CD4-positive, alpha-beta memory T cell (primary cell): ENCODE data around the gene HES1. TPM values are rescaled to one million over a fixed set of nuclear protein-coding genes. Genes with fewer than 3 reads are reported as not detected.

ENCODE experiments used
- CTCF ChIA-PET: fragments of 350-600 bp; sonication (Branson Sonifier 250); formaldehyde crosslinking; loops from one replicate; lab custom pipeline; 2021; ENCODE audit warnings: inconsistent platforms; ENCODE audit not compliant: partially characterized antibody; lab: Charles Lee
- POLR2A ChIA-PET: fragments of 350-600 bp; sonication (Branson Sonifier 250); formaldehyde crosslinking; loops from one replicate; lab custom pipeline; 2021; ENCODE audit not compliant: partially characterized antibody; lab: Charles Lee
- DNase-seq, 5 donors: peaks; one replicate each; pipeline versions ENCODE4 v3.0.0 to v3.0.0-alpha.2; 2020 to 2022; ENCODE audit warnings: mixed read lengths in 1 of 5
- H3K27ac ChIP-seq: one replicate; pipeline ENCODE4 v1.7.0; 2013; ENCODE audit warnings: low read depth, low read length
- H3K27me3 ChIP-seq: 2 replicates; pipeline ENCODE4 v1.7.0; 2013; ENCODE audit warnings: mild to moderate bottlenecking, low read length, moderate library complexity; ENCODE audit not compliant: insufficient read depth
- H3K36me3 ChIP-seq: 2 replicates; pipeline ENCODE4 v1.7.0; 2013; ENCODE audit warnings: mild to moderate bottlenecking, low read length, moderate library complexity; ENCODE audit not compliant: insufficient read depth
- H3K4me1 ChIP-seq: 2 replicates; pipeline ENCODE4 v1.7.0; 2013; ENCODE audit warnings: mild to moderate bottlenecking, low read length, moderate library complexity; ENCODE audit not compliant: insufficient read depth
- H3K4me3 ChIP-seq, 2 donors: one replicate each; pipeline ENCODE4 v1.7.0; 2013; ENCODE audit warnings: low read length in 2 of 2, mild to moderate bottlenecking in 1 of 2
- H3K9me3 ChIP-seq, 2 donors: one replicate each; pipeline ENCODE4 v1.7.0; 2013; ENCODE audit warnings: low read length in 2 of 2, control low read depth in 1 of 2; ENCODE audit not compliant: control insufficient read depth in 1 of 2
- H3K27ac Mint-ChIP-seq, 7 donors: one replicate each; pipeline ENCODE4 v1.8.0; 2020 to 2021; ENCODE audit warnings: mixed read lengths in 7 of 7, mild to moderate bottlenecking in 6 of 7, inconsistent platforms in 3 of 7, moderate library complexity in 3 of 7
- H3K27me3 Mint-ChIP-seq, 2 donors: one replicate each; pipeline ENCODE4 v1.8.0; 2020 to 2021; ENCODE audit warnings: mixed read lengths in 2 of 2
- H3K36me3 Mint-ChIP-seq, 2 donors: one replicate each; pipeline ENCODE4 v1.8.0; 2020 to 2021; ENCODE audit warnings: mixed read lengths in 2 of 2, inconsistent platforms in 1 of 2, mild to moderate bottlenecking in 1 of 2
- H3K4me1 Mint-ChIP-seq, 4 donors: one replicate each; pipeline ENCODE4 v1.8.0; 2020 to 2021; ENCODE audit warnings: mixed read lengths in 4 of 4, mild to moderate bottlenecking in 1 of 4
- H3K4me3 Mint-ChIP-seq, 8 donors: one replicate each; pipeline ENCODE4 v1.8.0; 2020 to 2021; ENCODE audit warnings: mixed read lengths in 8 of 8, mild to moderate bottlenecking in 7 of 8, moderate library complexity in 6 of 8, inconsistent platforms in 3 of 8
- H3K9me3 Mint-ChIP-seq, 8 donors: one replicate each; pipeline ENCODE4 v1.8.0; 2020 to 2021; ENCODE audit warnings: mixed read lengths in 8 of 8, mild to moderate bottlenecking in 5 of 8, inconsistent platforms in 3 of 8, moderate library complexity in 1 of 8
- intact Hi-C: fragments of 100-400 bp; cut with micrococcal nuclease; formaldehyde crosslinking; loops from one replicate; pipeline ENCODE4 v1.15.1; 2023
- polyA plus RNA-seq, 2 donors: library from polyadenylated mRNA; unstranded; fragments of 300-500 nt; fragmentation: Illumina TruSeq; gene quantifications; one replicate each; pipeline ENCODE4 v1.2.3, GENCODE V29; 2021
- total RNA-seq, 2 experiments: library from RNA; stranded (reverse); gene quantifications; one replicate each; pipeline ENCODE4 v1.2.3, GENCODE V29; 2021

Gene HES1
- total and polyA plus RNA-seq, 4 experiments from 2014 or later, result 0.11 to 0.50 TPM; not detected in 2

GRCh38 chr3:194163697-194164096 is 27.7 kb downstream of the HES1 start:
- peaks cover 0 to 1% (median 0%) of the 10 kb centered on the region in 8 donors for H3K9me3 Mint-ChIP-seq
- no peak overlapping the region for H3K4me3 Mint-ChIP-seq
- H3K4me1 ChIP-seq, result no peaks in the 10 kb centered on the region
- DNase-seq, result no peak
- H3K27me3 Mint-ChIP-seq, result peaks cover 17 to 28% of the 10 kb centered on the region in 2 donors
- H3K27ac ChIP-seq, result no peak overlapping the region
- ChIA-PET POLR2A (no interaction called here), CTCF (no interaction called here)
- H3K27me3 ChIP-seq, result no peaks in the 10 kb centered on the region
- H3K36me3 ChIP-seq, result no peaks in the 10 kb centered on the region
- H3K9me3 ChIP-seq, result no peaks in the 10 kb centered on the region
- no peak overlapping the region for H3K4me3 ChIP-seq
- intact Hi-C loops, result no loop called here
- no peaks in the 10 kb centered on the region for H3K4me1 Mint-ChIP-seq
- H3K27ac Mint-ChIP-seq, result no peak overlapping the region
- H3K36me3 Mint-ChIP-seq, result no peaks in the 10 kb centered on the region

- H3K4me1 ChIP-seq, result no peaks in the 10 kb centered on the region
- H3K36me3 Mint-ChIP-seq, result no peaks in the 10 kb centered on the region
Observed at GRCh38 chr3:194164861-194165260, 28.9 kb downstream of the HES1 start.

GRCh38 chr3:194165271-194166018 is 29.5 kb downstream of the HES1 start:
- H3K36me3 ChIP-seq, result no peaks in the 10 kb centered on the region
- no peaks in the 10 kb centered on the region for H3K9me3 ChIP-seq
- intact Hi-C loops, result no loop called here
- Mint-ChIP-seq H3K4me3 (no peak overlapping the region), H3K4me1 (no peaks in the 10 kb centered on the region), H3K9me3 (peaks cover 0 to 1% (median 0%) of the 10 kb centered on the region in 8 donors), H3K27ac (no peak overlapping the region), H3K27me3 (peaks cover 26 to 35% of the 10 kb centered on the region in 2 donors), H3K36me3 (no peaks in the 10 kb centered on the region)
- H3K27me3 ChIP-seq, result no peaks in the 10 kb centered on the region
- H3K4me1 ChIP-seq, result no peaks in the 10 kb centered on the region
- DNase-seq, result no peak
- CTCF ChIA-PET, result no interaction called here
- H3K27ac ChIP-seq, result no peak overlapping the region
- POLR2A ChIA-PET, result no interaction called here
- no peak overlapping the region for H3K4me3 ChIP-seq

More at GRCh38 chr3:194164861-194165260, 28.9 kb downstream of the HES1 start:
- Mint-ChIP-seq H3K4me3 (no peak overlapping the region), H3K27me3 (peaks cover 26 to 34% of the 10 kb centered on the region in 2 donors), H3K4me1 (no peaks in the 10 kb centered on the region), H3K27ac (no peak overlapping the region), H3K9me3 (peaks cover 0 to 1% (median 0%) of the 10 kb centered on the region in 8 donors)
- H3K27ac ChIP-seq, result no peak overlapping the region
- intact Hi-C loops, result no loop called here
- H3K4me3 ChIP-seq, result no peak overlapping the region
- H3K9me3 ChIP-seq, result no peaks in the 10 kb centered on the region
- no peaks in the 10 kb centered on the region for H3K36me3 ChIP-seq
- ChIA-PET POLR2A (no interaction called here), CTCF (no interaction called here)
- no peak for DNase-seq
- no peaks in the 10 kb centered on the region for H3K27me3 ChIP-seq

GRCh38 chr3:194166682-194167479 is 30.9 kb downstream of the HES1 start:
- intact Hi-C loops, result no loop called here
- no peaks in the 10 kb centered on the region for H3K9me3 ChIP-seq
- H3K4me1 Mint-ChIP-seq, result no peaks in the 10 kb centered on the region
- H3K27me3 Mint-ChIP-seq, result peaks cover 25 to 26% of the 10 kb centered on the region in 2 donors
- H3K36me3 ChIP-seq, result no peaks in the 10 kb centered on the region
- no peaks in the 10 kb centered on the region for H3K27me3 ChIP-seq
- H3K9me3 Mint-ChIP-seq, result peaks cover 0 to 1% (median 0%) of the 10 kb centered on the region in 8 donors
- no peak overlapping the region for H3K27ac ChIP-seq
- H3K4me3 Mint-ChIP-seq, result no peak overlapping the region
- no peaks in the 10 kb centered on the region for H3K4me1 ChIP-seq
- ChIA-PET POLR2A (interaction anchor here (0.7 to 1.0 kb wide), 2 partner anchors 30 to 32 kb away, joined by 3 to 4 read pairs; no protein-coding TSS in a partner anchor), CTCF (interaction anchor here (0.8 to 3.6 kb wide), 2 partner anchors 149 to 177 kb away, joined by 4 to 9 read pairs; no protein-coding TSS in a partner anchor)
- no peak overlapping the region for H3K4me3 ChIP-seq
- no peak overlapping the region for H3K27ac Mint-ChIP-seq
- DNase-seq, result no peak
- H3K36me3 Mint-ChIP-seq, result no peaks in the 10 kb centered on the region

GRCh38 chr3:194167480-194168282 is 31.7 kb downstream of the HES1 start:
- POLR2A ChIA-PET, result interaction anchor here (0.7 to 1.0 kb wide), 2 partner anchors 31 to 32 kb away, joined by 3 to 4 read pairs; no protein-coding TSS in a partner anchor
- CTCF ChIA-PET, result interaction anchor here (0.8 to 3.6 kb wide), 2 partner anchors 148 to 176 kb away, joined by 4 to 9 read pairs; no protein-coding TSS in a partner anchor
- peaks cover 25 to 28% of the 10 kb centered on the region in 2 donors for H3K27me3 Mint-ChIP-seq

GRCh38 chr3:194168994-194169393 is 33.0 kb downstream of the HES1 start:
- Mint-ChIP-seq H3K4me3 (no peak overlapping the region), H3K27me3 (peaks cover 21 to 26% of the 10 kb centered on the region in 2 donors), H3K9me3 (peaks cover 0 to 1% (median 0%) of the 10 kb centered on the region in 8 donors), H3K36me3 (no peaks in the 10 kb centered on the region), H3K4me1 (no peaks in the 10 kb centered on the region), H3K27ac (no peak overlapping the region)
- POLR2A ChIA-PET, result no interaction called here
- Histone ChIP-seq H3K9me3 (no peaks in the 10 kb centered on the region), H3K4me3 (no peak overlapping the region), H3K4me1 (no peaks in the 10 kb centered on the region), H3K27me3 (no peaks in the 10 kb centered on the region), H3K27ac (no peak overlapping the region), H3K36me3 (no peaks in the 10 kb centered on the region)
- intact Hi-C loops, result no loop called here
- CTCF ChIA-PET, result interaction anchor here (3.6 kb wide), 1 partner anchor 147 kb away, joined by 9 read pairs; no protein-coding TSS in a partner anchor
- DNase-seq, result no peak

More at GRCh38 chr3:194167480-194168282, 31.7 kb downstream of the HES1 start:
- no peaks in the 10 kb centered on the region for H3K36me3 Mint-ChIP-seq
- H3K4me3 Mint-ChIP-seq, result no peak overlapping the region
- no peaks in the 10 kb centered on the region for H3K4me1 Mint-ChIP-seq
- Histone ChIP-seq H3K36me3 (no peaks in the 10 kb centered on the region), H3K27ac (no peak overlapping the region), H3K4me1 (no peaks in the 10 kb centered on the region), H3K4me3 (no peak overlapping the region), H3K27me3 (no peaks in the 10 kb centered on the region), H3K9me3 (no peaks in the 10 kb centered on the region)
- intact Hi-C loops, result no loop called here
- no peak for DNase-seq
- no peak overlapping the region for H3K27ac Mint-ChIP-seq
- peaks cover 0 to 1% (median 0%) of the 10 kb centered on the region in 8 donors for H3K9me3 Mint-ChIP-seq
